ENCODE measurements around the gene THAP7.
"Not testable (repeated sequence)": the region's sequence is repeated elsewhere in the genome, so short reads cannot be mapped to it uniquely, and the experiment has no call there.

The THAP7 gene

GRCh38 chr22:21001601-21002325 lies at the start of gene THAP7:
Gene THAP7 (minus strand): TSS chr22:21002118. CDS start chr22:21001911, 207 bp downstream.
- peak; percentile 96 for DNase-seq (ENCODE audit: low spot score)

- DNase-seq (ENCODE audit: low spot score), result no peak
Measured at GRCh38 chr22:21051145-21051830, 49.4 kb upstream of the THAP7 start.

GRCh38 chr22:21048965-21049364 lies 47.0 kb upstream of the THAP7 start:
- not testable (repeated sequence) for DNase-seq (ENCODE audit: low spot score)

GRCh38 chr22:21048448-21048847 lies 46.5 kb upstream of the THAP7 start:
- DNase-seq (ENCODE audit: low spot score), result not testable (repeated sequence)

GRCh38 chr22:21047730-21048129 lies 45.8 kb upstream of the THAP7 start:
- DNase-seq (ENCODE audit: low spot score), result no peak

DNA sequence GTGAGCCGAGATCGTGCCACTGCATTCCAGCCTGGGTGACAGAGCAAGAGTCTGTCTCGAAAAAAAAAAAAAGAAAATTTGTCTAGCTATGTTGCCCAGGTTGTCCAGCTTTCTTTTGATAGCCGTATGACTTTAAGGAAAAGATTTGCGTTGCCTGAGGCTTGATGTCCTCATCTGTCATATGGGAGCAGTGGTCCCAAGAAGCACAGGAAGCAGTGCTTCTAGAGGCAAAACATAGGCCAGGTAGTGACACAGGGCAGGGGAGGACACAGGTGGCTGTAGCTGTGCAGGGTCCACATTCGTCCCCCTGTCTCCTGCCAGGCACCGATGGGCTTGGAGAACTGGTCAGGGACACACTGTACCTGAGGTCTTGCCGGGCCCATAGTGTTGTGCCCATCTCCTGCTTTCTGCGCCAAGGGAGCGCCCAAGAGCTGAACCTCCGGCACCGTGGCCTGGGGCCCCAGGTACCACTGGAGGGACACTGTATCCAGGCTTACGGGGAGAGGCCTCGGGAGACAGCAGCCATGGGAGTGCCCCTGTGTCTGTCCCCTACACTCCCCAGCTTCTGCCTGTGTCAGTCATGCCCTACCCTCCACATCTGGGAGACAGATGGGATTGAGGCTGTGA lies 45.2 kb upstream of the THAP7 start:
- DNase-seq (ENCODE audit: low spot score), result no peak

- peak; percentile 83 for DNase-seq (ENCODE audit: low spot score)
Measured at GRCh38 chr22:21045585-21046294, 43.8 kb upstream of the THAP7 start, which contains the start of gene LRRC74B. Gene LRRC74B (plus strand): TSS chr22:21045946. CDS start chr22:21045987, 41 bp downstream.

DNA sequence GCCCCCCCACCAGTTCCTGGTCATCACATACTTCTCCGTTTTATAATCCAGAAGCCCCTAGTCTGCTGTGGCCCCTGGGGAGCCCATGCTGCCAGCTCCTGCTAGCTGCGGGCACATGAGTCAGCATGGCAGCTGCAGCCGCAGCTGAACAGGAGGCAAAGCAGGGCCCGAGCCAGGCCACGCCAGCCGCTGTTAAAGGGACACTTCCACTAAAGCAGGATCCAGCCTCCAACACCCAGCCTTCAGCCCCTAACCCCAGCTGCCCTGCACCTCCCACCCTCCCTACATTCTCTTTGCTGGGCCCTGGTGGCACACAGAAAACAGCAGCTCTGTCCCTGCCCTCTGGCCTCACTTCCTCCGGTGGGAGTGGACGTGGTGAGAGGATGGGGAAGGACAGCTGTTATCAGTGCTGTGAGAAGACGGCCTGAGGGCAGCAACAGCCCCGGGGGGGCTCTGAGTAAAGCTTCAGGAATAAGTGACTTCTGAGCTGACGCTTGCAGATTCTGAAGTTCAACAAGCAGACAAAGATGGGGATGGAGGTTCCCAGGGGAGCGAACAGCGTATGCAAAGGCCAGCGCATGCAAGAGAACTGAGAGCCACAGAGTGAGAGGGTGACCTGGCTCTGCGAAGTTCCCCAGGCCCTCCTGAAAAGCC lies 43.1 kb upstream of the THAP7 start:
- DNase-seq (ENCODE audit: low spot score), result no peak

DNA sequence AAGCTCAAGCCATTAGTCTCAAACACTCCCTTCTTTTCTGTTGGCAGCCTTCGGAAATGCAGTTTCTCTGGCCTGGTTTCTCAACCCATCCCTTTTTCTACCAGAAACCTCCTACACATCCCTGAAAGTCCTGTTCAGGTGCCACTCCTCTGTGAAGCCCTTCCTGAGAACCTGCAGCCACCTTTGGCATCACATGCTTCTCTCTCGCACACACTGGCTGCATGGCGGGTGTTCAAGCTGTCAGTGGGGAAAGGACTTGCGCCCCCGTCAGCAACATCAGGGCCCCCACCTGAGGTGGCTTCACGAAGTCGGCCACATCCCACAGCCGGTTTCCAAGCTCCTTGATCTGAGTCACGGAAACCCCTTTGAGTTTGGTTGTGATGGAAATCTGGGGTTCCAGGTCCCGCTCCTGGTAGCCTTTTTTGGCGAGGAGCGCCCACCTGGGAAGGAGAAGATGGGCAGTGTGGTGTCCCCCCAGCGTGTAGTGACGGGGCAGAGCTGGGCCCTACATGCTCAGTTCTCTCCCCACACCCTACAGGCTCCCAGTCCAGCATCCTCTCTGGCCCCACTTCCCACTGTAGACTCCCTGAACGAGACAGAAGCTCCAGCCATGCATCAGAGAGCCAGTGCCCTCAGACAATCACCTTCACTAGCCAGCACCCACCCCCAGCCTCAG lies 42.1 kb upstream of the THAP7 start:
- no peak for DNase-seq (ENCODE audit: low spot score)

- DNase-seq (ENCODE audit: low spot score), result no peak
Measured at GRCh38 chr22:21042978-21043859, 41.3 kb upstream of the THAP7 start.

GRCh38 chr22:21041937-21042336 lies 40.0 kb upstream of the THAP7 start:
- DNase-seq (ENCODE audit: low spot score), result no peak

DNA sequence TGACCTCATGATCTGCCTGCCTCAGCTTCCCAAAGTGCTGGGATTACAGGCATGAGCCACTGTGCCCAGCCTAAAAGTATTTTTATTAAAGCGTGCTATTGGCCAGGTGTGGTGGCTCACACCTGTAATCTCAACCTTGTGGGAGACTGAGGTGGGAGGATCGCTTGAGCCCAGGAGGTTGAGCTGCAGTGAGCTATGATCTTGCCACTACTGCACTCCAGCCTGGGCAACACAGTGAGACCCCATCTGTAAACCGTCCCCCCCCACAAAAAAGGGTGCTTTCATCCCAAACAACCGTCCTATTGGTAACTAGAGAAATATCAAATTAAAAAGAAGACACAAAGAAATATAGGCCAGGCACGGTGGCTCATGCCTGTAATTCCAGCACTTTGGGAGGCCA lies 37.2 kb upstream of the THAP7 start:
- DNase-seq (ENCODE audit: low spot score), result not testable (repeated sequence)

- no peak for DNase-seq (ENCODE audit: low spot score)
Measured at GRCh38 chr22:21038405-21038804, 36.5 kb upstream of the THAP7 start.

GRCh38 chr22:21034989-21035388 lies 33.1 kb upstream of the THAP7 start:
- no peak for DNase-seq (ENCODE audit: low spot score)

DNA sequence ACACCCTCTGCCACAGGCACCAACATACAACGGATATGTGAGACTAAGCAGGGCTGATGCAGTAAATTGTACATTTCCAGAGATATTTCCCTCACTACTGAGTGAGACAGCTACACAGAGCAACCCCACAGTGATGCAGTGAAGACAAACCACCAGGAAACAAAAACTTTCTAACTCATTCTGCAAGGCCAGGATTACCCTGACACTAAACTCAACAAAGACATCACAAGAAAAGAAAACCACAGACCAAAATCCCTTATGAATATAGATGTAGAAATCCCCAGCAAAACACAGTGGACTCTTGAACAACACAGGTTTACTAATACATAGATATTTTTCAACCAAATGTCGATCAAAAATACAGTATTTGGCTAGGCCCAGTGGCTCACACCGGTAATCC lies 32.0 kb upstream of the THAP7 start:
- DNase-seq (ENCODE audit: low spot score), result no peak

DNA sequence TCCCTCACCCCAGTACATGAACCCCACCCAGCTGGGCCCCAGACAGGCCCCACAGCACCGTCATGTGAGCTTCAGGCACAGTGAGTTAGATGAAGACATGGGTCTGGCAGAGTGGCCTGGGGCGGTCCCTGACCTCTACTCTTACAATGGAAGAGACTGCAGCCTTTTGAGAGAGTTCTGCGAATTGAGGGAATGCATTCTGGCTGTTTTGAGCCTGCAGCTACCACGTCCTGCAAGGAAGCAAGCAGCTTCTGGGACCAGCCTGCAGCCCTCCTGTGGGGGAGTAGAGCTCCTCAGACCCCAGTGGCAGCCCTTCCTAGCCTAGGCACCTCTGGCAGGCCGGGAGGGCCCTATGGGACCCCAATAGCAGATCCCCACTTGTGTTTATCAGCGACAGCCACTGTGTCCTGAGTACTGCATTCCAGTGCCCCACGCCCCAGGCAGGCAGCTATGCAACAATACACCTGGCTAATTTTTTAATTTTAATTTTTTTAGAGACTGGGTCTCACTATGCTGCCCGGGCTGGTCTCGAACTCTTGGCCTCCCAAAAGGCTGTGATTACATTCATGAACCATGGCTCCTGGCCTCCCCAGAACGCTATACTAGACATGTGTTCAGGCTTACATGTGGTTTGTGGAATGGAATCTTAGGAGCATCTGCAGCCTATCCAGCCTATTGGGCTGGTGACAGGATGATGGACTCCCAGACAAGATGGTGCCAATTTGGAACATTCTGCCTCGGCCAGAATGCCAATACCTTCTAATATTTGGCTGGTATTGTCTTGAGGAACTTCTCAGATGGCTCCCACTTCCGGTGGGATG lies 31.2 kb upstream of the THAP7 start:
- no peak for DNase-seq (ENCODE audit: low spot score)

- DNase-seq (ENCODE audit: low spot score), result no peak
Measured at GRCh38 chr22:21032037-21032867, 30.3 kb upstream of the THAP7 start, which contains the start of gene SLC7A4. Gene SLC7A4 (minus strand): TSS chr22:21032561. CDS start chr22:21031812, 749 bp downstream.

DNA sequence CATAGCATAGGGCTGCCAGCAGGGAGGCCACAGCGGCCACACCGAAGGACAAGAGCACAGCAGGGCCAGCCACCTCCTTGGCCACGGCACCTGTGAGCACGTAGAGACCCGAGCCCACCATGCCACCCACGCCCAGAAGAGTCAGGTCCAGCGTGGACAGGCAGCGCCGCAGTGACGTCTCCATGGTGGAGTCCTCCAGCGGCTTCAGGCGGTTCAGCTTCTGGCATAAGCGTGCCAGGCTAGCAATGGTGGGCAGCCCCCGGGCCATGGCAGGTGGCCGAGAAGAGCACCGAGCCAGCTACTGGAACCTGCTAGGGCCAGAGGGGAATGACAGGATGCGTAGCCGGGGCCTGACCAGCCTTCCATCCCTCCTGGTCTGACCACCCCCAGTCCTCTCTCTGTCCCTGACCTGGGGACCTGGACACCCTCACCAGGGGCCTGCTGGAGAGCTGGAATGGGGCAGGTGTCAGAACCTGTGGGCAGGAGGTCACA lies 29.7 kb upstream of the THAP7 start:
- no peak for DNase-seq (ENCODE audit: low spot score)
